Measurements from ENCODE around the gene DRD1. TPM values are rescaled to one million over a fixed set of nuclear protein-coding genes. Genes with fewer than 3 reads are reported as not detected.

DRD1 gene
- total RNA-seq, 1 donor from 2014 or later = not detected

GRCh38 chr5:175467983-175468690 is 24.2 kb upstream of the DRD1 start:
- DNase-seq (ENCODE audit: low read depth) = no peak

GRCh38 chr5:175466700-175467318 is 22.8 kb upstream of the DRD1 start:
- no peak for DNase-seq (ENCODE audit: low read depth)
- H3K4me3 ChIP-seq (ENCODE audit: low read depth, low read length) = no peak overlapping the region
- H3K27me3 ChIP-seq (ENCODE audit: control insufficient read depth, insufficient read depth, low read length) = peaks cover 5% of the 10 kb centered on the region
- H3K36me3 ChIP-seq (ENCODE audit: control insufficient read depth, insufficient read depth, low read length) = no peaks in the 10 kb centered on the region
- TF ChIP-seq CTCF (IDR thresholded peaks at IDR 0.05; ENCODE audit: insufficient read depth, low read length, poor library complexity, severe bottlenecking) = no peak

More at GRCh38 chr5:175467983-175468690, 24.2 kb upstream of the DRD1 start:
- Histone ChIP-seq H3K27me3 (ENCODE audit: control insufficient read depth, insufficient read depth, low read length) (peaks cover 5% of the 10 kb centered on the region), H3K36me3 (ENCODE audit: control insufficient read depth, insufficient read depth, low read length) (no peaks in the 10 kb centered on the region), H3K4me3 (ENCODE audit: low read depth, low read length) (no peak overlapping the region)
- TF ChIP-seq CTCF (IDR thresholded peaks at IDR 0.05; ENCODE audit: insufficient read depth, low read length, poor library complexity, severe bottlenecking) = no peak

GRCh38 chr5:175465282-175465681 is 21.3 kb upstream of the DRD1 start:
- no peak overlapping the region for H3K4me3 ChIP-seq (ENCODE audit: low read depth, low read length)
- no peak for DNase-seq (ENCODE audit: low read depth)
- H3K27me3 ChIP-seq (ENCODE audit: control insufficient read depth, insufficient read depth, low read length) = peaks cover 5% of the 10 kb centered on the region
- H3K36me3 ChIP-seq (ENCODE audit: control insufficient read depth, insufficient read depth, low read length) = no peaks in the 10 kb centered on the region
- no peak for TF ChIP-seq CTCF (IDR thresholded peaks at IDR 0.05; ENCODE audit: insufficient read depth, low read length, poor library complexity, severe bottlenecking)

- H3K27me3 ChIP-seq (ENCODE audit: control insufficient read depth, insufficient read depth, low read length) = peaks cover 5% of the 10 kb centered on the region
- no peak for TF ChIP-seq CTCF (IDR thresholded peaks at IDR 0.05; ENCODE audit: insufficient read depth, low read length, poor library complexity, severe bottlenecking)
Observed at GRCh38 chr5:175464942-175465233, 20.9 kb upstream of the DRD1 start.

GRCh38 chr5:175464074-175464941 is 20.3 kb upstream of the DRD1 start:
- DNase-seq (ENCODE audit: low read depth) = no peak
- TF ChIP-seq CTCF (IDR thresholded peaks at IDR 0.05; ENCODE audit: insufficient read depth, low read length, poor library complexity, severe bottlenecking) = peak; percentile 77
- Histone ChIP-seq H3K4me3 (ENCODE audit: low read depth, low read length) (no peak overlapping the region), H3K27me3 (ENCODE audit: control insufficient read depth, insufficient read depth, low read length) (peaks cover 5% of the 10 kb centered on the region), H3K36me3 (ENCODE audit: control insufficient read depth, insufficient read depth, low read length) (no peaks in the 10 kb centered on the region)

More at GRCh38 chr5:175464942-175465233, 20.9 kb upstream of the DRD1 start:
- H3K4me3 ChIP-seq (ENCODE audit: low read depth, low read length) = no peak overlapping the region
- H3K36me3 ChIP-seq (ENCODE audit: control insufficient read depth, insufficient read depth, low read length) = no peaks in the 10 kb centered on the region
- no peak for DNase-seq (ENCODE audit: low read depth)
